Suppressor macrophage treated with lipopolysaccharide for 4 hours (primary cell): ENCODE results near the gene SEMG1.

Source experiments
- DNase-seq: peaks from one replicate; pipeline ENCODE4 v3.0.0-alpha.2; 2020

Gene SEMG1

GRCh38 chr20:45206725-45207124, at the start of gene SEMG1:
Gene SEMG1 (plus strand): TSS chr20:45207033. CDS start chr20:45207054, 21 bp downstream.
- DNase-seq: peak; percentile 23

DNA sequence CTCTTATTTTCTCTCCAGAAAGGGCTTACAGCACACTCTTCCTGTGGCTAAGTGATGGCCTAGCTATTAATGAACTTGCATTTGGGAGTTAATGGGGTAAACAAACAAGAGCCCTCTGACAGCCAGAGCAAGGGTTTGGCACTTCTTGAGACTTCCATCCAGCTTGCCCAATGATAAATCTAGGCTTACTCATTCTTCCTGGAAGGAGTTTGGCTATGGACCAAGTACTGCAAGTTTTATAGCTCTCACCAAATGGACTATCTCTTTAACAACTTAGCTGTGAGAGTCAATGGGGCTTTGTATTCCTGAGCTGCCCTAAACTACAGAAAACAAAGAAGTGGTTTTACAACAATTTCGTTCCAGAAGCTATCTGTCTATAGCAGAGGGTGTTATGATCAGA, 48.9 kb upstream of the SEMG1 start:
- no peak for DNase-seq

DNA sequence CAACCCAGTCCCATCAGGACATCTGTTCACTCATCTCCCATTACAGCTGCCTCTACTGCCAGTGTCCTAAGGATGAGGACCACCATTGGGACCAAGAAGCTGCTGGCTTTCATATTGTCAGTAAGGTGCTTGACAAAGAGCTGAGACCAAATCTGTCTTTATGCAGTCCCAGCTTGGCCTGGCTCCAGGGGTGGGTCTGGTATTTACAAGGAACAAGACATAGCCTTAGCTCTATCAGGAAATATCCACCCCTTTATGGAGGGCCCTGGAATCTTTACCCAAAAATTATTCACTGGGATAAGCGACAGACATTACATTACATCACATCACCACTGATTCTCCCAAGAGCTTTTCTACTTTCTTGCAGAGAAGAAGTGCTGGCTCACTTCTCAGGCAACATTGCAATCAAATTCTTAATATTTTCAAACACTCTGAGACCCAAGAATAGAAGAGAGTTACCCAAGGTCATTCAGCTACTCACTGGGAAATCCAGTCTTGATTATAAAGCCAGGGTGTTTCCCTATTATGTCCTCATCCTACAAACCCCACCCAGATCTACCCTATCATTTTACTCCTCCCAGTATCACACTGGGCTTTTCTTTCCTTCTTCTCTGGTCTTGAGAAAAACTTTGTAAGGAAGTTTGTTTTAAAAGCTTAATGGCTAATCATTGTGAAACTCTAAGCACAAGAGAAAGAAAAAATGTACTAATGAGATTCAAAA, 43.6 kb upstream of the SEMG1 start:
- no peak for DNase-seq

- DNase-seq: no peak
Measured at GRCh38 chr20:45164906-45165305, 41.9 kb upstream of the SEMG1 start.

- no peak for DNase-seq
Measured at GRCh38 chr20:45173522-45173921, 33.3 kb upstream of the SEMG1 start.

- peak; percentile 59 for DNase-seq
Measured at GRCh38 chr20:45174434-45175364, 32.1 kb upstream of the SEMG1 start, which contains the start of gene PI3. Gene PI3 (plus strand): TSS chr20:45174902. CDS start chr20:45174923, 21 bp downstream.

DNA sequence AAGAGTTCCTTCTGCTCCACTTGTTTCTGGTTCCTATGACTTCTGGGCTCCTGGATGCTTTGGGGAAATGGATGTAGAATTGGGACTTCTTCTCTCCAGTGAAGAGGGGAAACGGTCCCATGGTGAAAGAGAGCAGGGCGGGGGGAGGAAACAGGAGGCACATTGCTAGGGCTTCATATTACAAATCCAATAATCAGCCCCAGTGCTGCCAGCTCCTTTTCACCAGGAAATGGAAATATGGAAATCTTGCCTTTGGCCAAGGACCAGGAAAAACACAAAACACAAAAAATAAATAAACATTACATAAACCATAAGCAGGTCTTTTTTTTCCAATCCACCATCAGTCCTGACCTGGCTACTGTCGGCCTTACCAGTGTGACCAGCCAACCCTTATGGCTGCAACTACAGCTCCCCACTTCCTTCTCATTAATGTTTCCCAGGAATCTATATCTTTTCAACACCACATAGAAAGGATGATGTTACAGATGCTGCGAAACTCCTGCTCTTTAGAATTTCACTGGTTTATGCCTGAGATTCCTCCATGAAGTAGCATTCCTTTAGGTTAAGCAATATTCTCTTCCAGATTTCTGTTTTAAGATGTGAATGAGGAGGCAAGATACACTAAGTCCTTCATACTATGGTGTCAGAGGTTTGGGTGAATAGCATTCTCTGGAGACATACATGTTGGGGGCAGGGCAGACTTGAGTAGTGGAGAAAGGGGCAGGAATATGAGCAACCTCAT, 30.1 kb upstream of the SEMG1 start:
- no peak for DNase-seq

GRCh38 chr20:45179166-45179565, 27.7 kb upstream of the SEMG1 start:
- DNase-seq: peak; percentile 3

- DNase-seq: no peak
Measured at GRCh38 chr20:45181639-45182038, 25.2 kb upstream of the SEMG1 start.

GRCh38 chr20:45183084-45183483, 23.7 kb upstream of the SEMG1 start:
- no peak for DNase-seq

DNA sequence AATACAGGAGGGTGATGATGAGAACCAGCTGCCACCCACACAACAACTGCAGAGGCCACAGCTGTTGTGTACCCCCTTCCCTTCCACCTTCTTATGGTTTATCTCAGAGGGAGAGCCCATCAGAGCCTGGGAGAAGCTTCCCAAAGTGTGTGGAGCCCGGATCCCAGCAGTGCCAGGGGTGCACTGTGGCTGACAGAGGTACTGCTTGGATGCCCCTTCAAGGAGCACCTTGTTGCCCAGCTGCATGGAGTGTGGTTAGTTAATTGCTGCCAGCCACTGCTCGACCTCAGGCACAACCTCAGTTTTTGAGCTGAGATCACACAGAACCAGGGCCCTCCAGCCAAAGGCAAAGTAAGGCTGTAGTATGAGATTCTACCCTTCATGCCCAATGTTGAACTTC, 19.1 kb upstream of the SEMG1 start:
- DNase-seq: no peak

DNA sequence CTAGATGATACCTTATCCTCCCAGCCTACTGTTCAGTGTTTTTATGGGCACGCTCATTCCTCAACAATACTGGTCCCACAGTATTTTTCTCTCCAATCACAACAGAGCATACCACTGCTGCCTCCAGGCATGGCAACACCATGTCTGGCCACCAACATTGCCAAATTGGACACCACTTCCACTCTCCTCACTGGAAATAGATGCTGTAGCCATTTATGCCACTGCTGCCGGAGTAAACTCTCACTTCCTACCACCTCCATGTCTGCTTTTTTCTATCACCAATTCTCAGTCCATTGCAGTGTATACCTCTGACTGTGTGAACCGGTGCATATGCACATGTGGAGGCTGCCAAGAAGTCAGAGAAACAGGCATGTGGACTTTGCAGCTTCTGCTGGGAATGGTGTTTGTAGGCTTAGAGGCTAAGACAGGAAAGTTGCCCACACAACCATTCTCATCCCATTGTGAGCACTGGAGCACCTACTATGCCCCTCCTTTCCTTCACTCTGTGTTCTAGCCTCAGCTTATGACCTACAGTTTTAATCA, 17.7 kb upstream of the SEMG1 start:
- DNase-seq: no peak

DNA sequence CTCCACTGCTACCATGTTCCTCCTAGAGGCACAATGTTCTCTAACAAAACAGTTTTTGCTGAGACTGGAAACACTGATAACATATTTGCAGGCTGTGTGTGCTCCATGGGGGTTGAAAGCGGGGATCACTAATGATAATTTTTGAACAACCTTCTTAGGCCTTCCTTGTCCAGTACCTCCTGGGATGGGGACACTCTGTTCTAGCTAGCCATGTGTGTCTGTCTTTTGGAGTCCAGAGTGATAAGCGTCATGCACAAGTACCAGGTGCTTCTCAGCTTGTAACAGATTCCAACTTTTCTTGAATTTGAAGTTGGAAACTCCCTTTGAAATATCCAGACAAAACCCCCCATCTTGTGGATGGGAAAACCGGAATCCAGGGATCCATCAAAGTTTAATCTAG, 17.0 kb upstream of the SEMG1 start:
- no peak for DNase-seq

DNA sequence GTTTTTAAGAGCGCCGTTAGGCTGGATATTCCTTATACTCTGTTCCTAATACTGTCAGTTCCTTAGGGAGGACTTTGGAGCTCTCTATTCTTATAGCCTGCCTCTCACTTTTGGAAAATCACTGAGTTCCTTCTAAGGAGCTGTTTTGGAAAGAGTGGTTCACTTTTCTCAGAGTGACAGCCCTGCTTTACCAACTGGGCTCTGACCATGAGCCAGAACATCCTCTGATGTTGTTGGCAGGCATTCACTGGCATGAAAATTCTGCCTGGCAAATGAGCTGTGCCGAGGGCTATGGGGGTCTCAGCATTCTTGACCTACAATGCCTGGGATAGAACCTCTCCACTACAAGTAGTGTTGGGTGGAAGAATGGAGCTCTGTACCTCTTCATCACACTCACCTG, 14.9 kb upstream of the SEMG1 start:
- no peak for DNase-seq

- no peak for DNase-seq
Measured at GRCh38 chr20:45193331-45193730, 13.5 kb upstream of the SEMG1 start.

GRCh38 chr20:45209924-45210323, 3.1 kb downstream of the SEMG1 start:
- DNase-seq: no peak

- no peak for DNase-seq
Measured at GRCh38 chr20:45211569-45212474, 5.0 kb downstream of the SEMG1 start.

GRCh38 chr20:45212836-45213235, 6.0 kb downstream of the SEMG1 start:
- DNase-seq: no peak

DNA sequence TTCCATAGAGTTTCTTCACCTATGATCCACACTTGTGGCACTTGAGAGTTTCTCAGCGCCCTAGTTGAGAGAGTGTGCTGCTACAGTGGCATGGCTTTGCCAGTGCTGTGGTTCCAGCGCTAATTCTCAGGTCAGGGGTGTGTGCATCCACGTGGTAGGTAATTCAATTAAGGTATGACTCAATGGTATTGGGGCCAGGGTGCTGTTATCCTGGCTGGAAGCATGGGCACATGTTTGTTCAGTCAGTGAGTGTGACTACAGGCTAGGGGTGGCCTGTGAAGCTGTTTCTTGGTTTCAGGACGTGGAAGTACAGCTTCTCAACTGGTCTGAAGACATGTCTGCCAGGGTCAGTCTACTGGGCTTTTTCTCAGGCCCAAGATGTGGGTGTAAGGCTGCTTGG, 11.3 kb downstream of the SEMG1 start:
- no peak for DNase-seq

DNA sequence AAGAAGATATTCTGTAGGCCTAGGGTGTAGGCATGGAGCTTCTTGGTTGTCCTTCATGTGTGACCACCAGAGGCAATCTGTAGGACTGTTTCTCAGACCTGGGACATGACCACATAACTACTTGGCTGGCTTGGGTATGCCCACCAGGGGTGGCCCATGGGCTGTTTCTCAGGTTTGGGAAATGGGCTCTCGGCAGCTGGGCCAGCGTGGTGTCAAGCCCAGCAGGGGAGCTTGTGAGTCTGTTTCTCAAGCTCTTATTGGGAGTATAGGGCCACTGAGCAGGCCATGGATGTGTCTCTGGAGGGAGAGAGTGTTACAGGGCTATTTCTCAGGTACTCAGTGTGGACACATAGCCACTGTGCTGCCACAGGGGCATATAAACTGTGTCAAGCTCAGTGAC, 11.8 kb downstream of the SEMG1 start:
- no peak for DNase-seq

GRCh38 chr20:45221076-45221475, 14.2 kb downstream of the SEMG1 start, which contains the start of gene SEMG2:
Gene SEMG2 (plus strand): TSS chr20:45221373. CDS start chr20:45221390, 17 bp downstream.
- no peak for DNase-seq

DNA sequence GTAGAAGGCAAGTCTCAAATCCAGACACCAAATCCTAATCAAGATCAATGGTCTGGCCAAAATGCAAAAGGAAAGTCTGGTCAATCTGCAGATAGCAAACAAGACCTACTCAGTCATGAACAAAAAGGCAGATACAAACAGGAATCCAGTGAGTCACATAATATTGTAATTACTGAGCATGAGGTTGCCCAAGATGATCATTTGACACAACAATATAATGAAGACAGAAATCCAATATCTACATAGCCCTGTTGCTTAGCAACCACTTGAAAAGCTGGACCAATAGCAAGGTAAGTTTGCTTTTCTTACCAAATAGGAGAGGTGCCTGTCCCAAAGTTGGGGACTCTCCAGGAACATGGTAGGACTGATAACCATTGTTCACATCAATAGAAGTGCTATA, 16.3 kb downstream of the SEMG1 start:
- no peak for DNase-seq
